Body of pancreas (tissue), 4 donors: ENCODE measurements around the gene PLEKHG5. TPM values are rescaled to one million over a fixed set of nuclear protein-coding genes. Genes with fewer than 3 reads are reported as not detected.
"Not testable (repeated sequence)": the region's sequence is repeated elsewhere in the genome, so short reads cannot be mapped to it uniquely, and the experiment has no call there.

ENCODE experiments used
- ATAC-seq: fragments of 150-250 bp; one replicate; pipeline ENCODE4 v1.9.1; 2016
- DNase-seq, 4 donors: peaks; one replicate each; pipeline ENCODE4 v3.0.0-alpha.2; 2019
- H3K27ac ChIP-seq, 4 donors: fragments of 200-600 bp; sonication (generic); 1 replicate in 3 of 4; 2 replicates in 1 of 4; pipeline versions ENCODE4 v1.5.1 to v1.6.1; 2016 to 2019; ENCODE audit warnings: mild to moderate bottlenecking in 1 of 4, mixed read lengths in 1 of 4, moderate library complexity in 1 of 4
- H3K27me3 ChIP-seq, 2 donors: fragments of 200-600 bp; sonication (generic); one replicate each; pipeline ENCODE4 v1.6.0; 2016; ENCODE audit warnings: mild to moderate bottlenecking in 1 of 2
- H3K36me3 ChIP-seq, 2 donors: fragments of 200-600 bp; sonication (generic); replicated peaks in 1 of 2; 2 replicates each; pipeline ENCODE4 v1.5.1; 2016; ENCODE audit warnings: low read depth in 2 of 2; ENCODE audit not compliant: insufficient read depth in 1 of 2
- H3K4me1 ChIP-seq: fragments of 200-600 bp; sonication (generic); one replicate; pipeline ENCODE4 v1.6.0; 2016
- H3K4me3 ChIP-seq, 2 donors: fragments of 200-600 bp; sonication (generic); 1 replicate in 1 of 2; 2 replicates in 1 of 2; pipeline ENCODE4 v1.5.1; 2016 to 2019
- H3K9me3 ChIP-seq, 3 donors: fragments of 200-600 bp; sonication (generic); 1 replicate in 2 of 3; 2 replicates in 1 of 3; pipeline ENCODE4 v1.5.1; 2016
- POLR2A ChIP-seq, 3 donors: fragments of 450-650 bp; IDR thresholded peaks; one replicate each; pipeline ENCODE4 v1.6.1; 2016; ENCODE audit warnings: antibody characterized with exemption in 3 of 3, mild to moderate bottlenecking in 2 of 3
- WGBS, 2 donors: methylation state at CpG; one replicate each; pipeline ENCODE4 v1.1.5; 2017; 5-methylcytosine and 5-hydroxymethylcytosine counted together
- intact Hi-C: fragments of 100-400 bp; cut with DNase I; formaldehyde crosslinking; loops from one replicate; pipeline ENCODE4 v1.15.1; 2023
- total RNA-seq, 2 donors: library from RNA; depleted of rRNA; stranded (reverse); fragments of >200 nt; gene quantifications; one replicate each; pipeline ENCODE4 v1.1.0, GENCODE V29; 2016
- TF ChIP-seq, protein P1 (sequence below), 7 experiments: fragments of 450-650 bp in 4 of 7; fragments of 200-600 bp in 3 of 7; sonication (generic) in 3 of 7; IDR thresholded peaks; one replicate each; pipeline ENCODE4 v1.5.1; 2016 to 2019; ENCODE audit warnings: antibody characterized with exemption in 7 of 7

The PLEKHG5 gene
- total RNA-seq, 2 donors from 2014 or later: 5.2 to 8.6 TPM

DNA sequence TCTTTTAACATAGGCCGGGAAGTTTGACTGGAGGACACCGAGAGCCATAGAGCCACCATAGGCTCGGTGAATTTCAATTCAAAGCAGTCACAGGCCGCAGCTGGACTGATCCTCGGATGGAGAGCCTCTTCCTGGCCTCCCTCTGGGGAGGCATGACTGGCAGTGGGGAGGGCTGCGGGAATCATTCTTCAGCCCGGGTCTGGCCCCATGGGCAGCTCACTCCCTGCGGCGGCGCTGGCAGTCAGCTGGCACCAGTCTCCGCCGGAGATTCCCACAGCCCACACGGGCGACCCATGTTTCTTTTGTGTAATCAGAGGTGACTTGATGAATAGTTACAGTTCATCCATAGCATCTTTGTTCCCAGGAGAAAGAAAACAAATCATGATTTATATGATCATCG is 56.3 kb downstream of the PLEKHG5 start:
- no peak for DNase-seq
- intact Hi-C loops: no loop called here

DNA sequence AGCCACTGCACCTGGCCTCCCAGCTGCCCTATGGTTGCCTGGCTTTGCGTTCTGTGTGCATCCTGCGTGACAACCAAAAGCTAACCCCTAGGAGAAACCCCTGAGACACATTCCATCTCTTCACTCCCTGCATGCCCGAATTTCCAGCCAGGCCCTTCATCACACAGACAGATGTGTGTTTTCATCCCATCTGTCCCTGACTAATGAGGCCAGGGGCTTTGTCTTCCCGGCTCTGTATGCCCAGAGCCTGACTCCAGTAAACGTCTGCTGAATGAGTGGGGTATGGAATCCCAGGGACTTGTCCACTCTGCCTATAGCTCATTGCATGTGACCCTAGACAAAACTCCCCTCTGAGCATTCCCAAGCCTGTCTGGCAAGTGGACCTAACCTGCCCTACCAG is 57.3 kb downstream of the PLEKHG5 start:
- no peak for TF ChIP-seq POLR2A (IDR thresholded peaks at IDR 0.05)
- TF ChIP-seq, protein P1, sequence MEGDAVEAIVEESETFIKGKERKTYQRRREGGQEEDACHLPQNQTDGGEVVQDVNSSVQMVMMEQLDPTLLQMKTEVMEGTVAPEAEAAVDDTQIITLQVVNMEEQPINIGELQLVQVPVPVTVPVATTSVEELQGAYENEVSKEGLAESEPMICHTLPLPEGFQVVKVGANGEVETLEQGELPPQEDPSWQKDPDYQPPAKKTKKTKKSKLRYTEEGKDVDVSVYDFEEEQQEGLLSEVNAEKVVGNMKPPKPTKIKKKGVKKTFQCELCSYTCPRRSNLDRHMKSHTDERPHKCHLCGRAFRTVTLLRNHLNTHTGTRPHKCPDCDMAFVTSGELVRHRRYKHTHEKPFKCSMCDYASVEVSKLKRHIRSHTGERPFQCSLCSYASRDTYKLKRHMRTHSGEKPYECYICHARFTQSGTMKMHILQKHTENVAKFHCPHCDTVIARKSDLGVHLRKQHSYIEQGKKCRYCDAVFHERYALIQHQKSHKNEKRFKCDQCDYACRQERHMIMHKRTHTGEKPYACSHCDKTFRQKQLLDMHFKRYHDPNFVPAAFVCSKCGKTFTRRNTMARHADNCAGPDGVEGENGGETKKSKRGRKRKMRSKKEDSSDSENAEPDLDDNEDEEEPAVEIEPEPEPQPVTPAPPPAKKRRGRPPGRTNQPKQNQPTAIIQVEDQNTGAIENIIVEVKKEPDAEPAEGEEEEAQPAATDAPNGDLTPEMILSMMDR (IDR thresholded peaks at IDR 0.05): no peak
- ATAC-seq (no peak), DNase-seq (no peak)
- Histone ChIP-seq H3K27me3 (peaks cover 0 to 4% of the 10 kb centered on the region in 2 donors), H3K4me1 (no peaks in the 10 kb centered on the region), H3K9me3 (no peaks in the 10 kb centered on the region), H3K27ac (no peak overlapping the region), H3K36me3 (no peaks in the 10 kb centered on the region), H3K4me3 (no peak overlapping the region)
- WGBS, 2 donors: 56 to 69% methylated on average over 3 to 5 of the region's 5 CpGs
- intact Hi-C loops: no loop called here

More for the DNA sequence above, 56.3 kb downstream of the PLEKHG5 start:
- no peak for ATAC-seq
- Histone ChIP-seq H3K36me3 (no peaks in the 10 kb centered on the region), H3K27me3 (peaks cover 0 to 4% of the 10 kb centered on the region in 2 donors), H3K9me3 (no peaks in the 10 kb centered on the region), H3K4me1 (peaks cover 3% of the 10 kb centered on the region), H3K27ac (no peak overlapping the region), H3K4me3 (no peak overlapping the region)
- TF ChIP-seq POLR2A (IDR thresholded peaks at IDR 0.05): no peak
- TF ChIP-seq, protein P1 (IDR thresholded peaks at IDR 0.05): no peak
- WGBS, 2 donors: 87 to 100% methylated on average over 1 to 15 of the region's 15 CpGs

DNA sequence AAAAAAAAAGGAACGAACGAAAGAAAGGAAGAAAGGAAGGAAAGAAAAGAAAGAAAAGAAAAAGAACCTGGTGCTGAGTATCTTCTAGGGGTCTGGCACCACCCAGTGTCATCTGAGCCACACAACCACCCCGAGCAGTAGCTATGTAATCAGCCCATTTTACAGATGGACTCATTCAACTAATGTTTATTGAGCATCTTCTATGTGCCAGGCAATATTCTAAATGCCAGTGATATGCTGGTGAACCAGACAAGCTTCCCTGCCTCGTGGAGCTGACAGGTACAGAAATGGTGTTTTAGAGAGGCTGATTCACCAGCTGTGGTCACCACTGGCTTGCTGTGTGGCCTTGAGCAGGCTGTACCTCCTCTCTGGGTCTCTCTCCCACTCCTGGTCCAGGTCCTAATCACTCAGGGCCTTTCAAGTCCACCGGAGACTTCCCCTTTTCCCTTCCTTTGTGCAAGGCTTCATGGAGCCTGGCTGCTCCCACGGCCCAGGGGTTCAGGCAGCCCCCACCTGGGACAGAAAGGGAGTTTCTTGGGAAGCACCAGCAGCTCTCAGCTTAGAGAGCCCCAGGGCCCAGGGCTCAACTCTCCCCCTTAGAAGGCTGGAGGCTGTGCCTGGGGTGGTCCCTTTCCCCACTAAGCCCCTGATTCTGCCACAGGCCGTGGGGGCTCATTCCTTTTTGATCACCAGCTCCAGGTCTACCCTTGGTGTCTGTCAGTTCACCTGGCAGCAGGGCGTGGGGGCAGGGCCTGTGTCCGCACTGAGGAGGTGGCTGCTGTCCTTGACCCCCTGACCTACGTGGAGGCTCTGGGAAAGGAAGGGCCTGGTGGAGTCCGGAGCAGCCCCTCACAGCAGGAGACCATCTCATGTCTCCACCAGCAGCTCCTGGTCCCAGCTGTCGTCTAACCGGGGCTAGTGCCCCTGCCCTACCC is 59.6 kb downstream of the PLEKHG5 start:
- ATAC-seq, H3K4me1 ChIP-seq, H3K27ac ChIP-seq, H3K9me3 ChIP-seq, H3K27me3 ChIP-seq, H3K4me3 ChIP-seq, intact Hi-C loops, DNase-seq, H3K36me3 ChIP-seq: not testable (repeated sequence)
- 69 to 70% methylated on average over 9 to 12 of the region's 13 CpGs for WGBS, 2 donors

DNA sequence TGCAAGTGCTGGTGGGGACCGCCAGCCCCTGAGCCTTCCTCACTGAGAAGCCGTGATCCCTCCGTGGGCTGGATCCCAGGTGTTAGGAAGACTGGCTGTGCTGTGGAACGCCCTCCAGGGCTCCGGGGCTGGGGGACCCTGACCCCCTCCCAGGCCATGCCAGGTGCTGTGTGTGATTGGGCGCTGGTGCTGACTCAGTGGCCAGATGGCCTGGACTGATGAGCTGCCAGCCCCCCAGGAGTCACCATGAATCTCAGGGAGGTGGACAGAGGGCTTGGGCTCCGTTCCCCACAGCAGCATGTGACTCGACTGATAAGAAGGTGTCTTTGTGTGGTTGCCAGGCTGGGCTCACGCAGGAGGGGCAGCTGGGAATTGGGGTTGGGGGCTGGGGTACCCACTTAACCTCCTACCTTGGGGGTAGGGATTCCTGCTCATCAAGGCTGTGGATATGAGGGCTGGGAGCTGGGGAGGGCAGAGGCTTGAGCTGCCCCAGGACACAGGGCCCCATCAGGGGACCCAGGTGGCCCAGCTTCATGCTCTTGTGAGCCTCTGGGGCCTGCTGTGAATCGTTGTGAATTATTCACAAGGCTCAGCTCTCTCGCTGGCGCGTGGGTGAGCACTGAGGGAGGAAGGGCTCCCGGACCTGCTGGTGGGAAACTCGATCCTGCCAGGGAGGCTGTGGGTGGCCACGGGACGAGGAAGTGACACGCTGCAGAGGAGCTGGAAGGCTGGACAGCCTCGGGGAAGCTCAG is 61.6 kb downstream of the PLEKHG5 start:
- H3K27ac ChIP-seq, intact Hi-C loops, H3K9me3 ChIP-seq, H3K27me3 ChIP-seq, DNase-seq, ATAC-seq, H3K36me3 ChIP-seq, H3K4me3 ChIP-seq: not testable (repeated sequence)
- peaks cover 15% of the 10 kb centered on the region for H3K4me1 ChIP-seq
- 4 to 41% methylated on average over 3 to 18 of the region's 19 CpGs for WGBS, 2 donors

DNA sequence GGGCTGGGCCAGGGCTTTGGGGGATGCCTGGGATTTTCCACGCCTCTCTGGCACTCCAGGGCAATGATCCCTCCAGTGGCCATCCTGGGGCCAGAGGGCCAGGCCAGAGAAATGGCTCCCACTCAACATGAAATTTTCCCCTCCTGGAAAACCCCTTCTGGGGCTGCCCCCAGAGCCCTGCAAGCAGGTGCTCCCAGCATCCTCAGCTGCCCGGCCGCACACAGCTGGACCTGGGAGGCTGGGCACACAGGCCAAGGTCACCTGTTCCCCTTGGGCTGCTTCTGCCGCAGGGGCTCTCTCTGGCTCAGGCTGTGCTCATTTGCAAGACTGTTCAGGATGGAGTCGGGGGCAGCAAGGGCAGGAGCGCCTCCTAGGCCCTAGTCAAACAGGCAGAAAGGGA is 63.0 kb downstream of the PLEKHG5 start:
- DNase-seq, ATAC-seq, H3K36me3 ChIP-seq, H3K4me3 ChIP-seq, intact Hi-C loops, H3K9me3 ChIP-seq, H3K27ac ChIP-seq: not testable (repeated sequence)
- 77% methylated on average over 4 of the region's 6 CpGs; no CpG with 5 or more reads in 1 of the 2 donors for WGBS, 2 donors
- H3K4me1 ChIP-seq: peaks cover 27% of the 10 kb centered on the region
- H3K27me3 ChIP-seq: peaks cover 0 to 11% of the 10 kb centered on the region in 2 donors
